GM18870 (cell line): ENCODE measurements around the gene AKAP6.

ENCODE experiments used
- ATAC-seq: cut with Tn5 transposase; IDR thresholded peaks from one replicate; pipeline ENCODE4 v1.9.1; 2021; ENCODE audit warnings: moderate library complexity; ENCODE audit not compliant: unreplicated experiment

AKAP6 gene

DNA sequence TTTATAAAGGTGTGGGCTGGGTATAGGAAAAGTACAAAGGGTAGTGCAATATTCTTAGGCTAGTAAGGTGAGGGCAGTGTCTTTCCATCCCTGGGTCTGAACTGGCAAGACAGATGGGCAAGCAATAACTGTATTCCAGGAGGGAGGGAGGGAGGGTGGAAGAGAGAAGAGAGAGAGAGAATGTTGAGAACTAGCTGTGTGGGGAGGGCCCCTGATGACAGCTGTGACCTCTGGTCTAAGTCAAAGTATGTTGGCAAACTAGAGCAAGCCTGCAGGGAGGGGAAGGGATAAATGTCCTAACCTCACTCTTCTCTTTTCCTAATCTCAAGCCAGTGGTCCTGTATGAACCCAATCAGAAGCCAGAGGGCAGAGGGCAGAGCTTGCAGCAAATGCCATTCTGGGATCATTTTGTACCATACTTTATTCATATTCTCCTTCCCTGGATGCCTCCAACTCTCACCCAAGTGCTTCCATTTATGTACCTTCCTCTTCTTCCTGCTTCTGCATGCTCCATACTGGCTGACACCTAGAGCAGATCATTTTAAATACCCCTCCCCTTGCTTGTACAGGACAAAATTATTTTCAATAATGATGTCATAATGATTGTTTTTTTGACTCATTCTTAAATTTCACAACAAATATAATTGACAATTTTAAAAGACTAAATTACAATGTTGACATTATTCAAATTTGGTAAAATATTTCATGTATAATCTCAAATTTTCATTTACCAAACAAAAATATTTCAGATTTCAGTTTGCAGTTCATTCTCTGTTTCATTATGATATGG, 75.9 kb downstream of the AKAP6 start:
- no peak for ATAC-seq

- ATAC-seq: no peak
These were observed 76.8 kb downstream of the AKAP6 start for GRCh38 chr14:32405856-32406255.

DNA sequence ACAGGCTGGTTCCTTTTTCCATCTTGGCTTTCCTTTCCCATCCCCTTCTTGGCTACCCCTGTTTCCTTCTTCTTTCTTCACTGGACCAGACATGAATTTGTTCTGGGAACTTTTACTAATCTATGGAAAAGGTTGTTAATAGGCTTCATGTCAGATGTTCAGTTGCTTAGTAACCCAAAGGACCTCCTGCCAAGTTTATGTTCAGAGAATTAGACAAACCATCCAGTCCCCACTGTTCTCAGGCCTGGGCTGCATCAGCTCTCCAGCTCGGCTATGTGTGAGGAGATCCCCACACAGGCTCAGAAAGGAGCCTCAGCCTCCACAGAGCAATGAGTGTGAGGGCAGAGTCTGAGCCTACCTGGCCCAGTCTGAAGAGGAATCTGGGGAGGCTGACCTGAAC, 78.0 kb downstream of the AKAP6 start:
- ATAC-seq: no peak

DNA sequence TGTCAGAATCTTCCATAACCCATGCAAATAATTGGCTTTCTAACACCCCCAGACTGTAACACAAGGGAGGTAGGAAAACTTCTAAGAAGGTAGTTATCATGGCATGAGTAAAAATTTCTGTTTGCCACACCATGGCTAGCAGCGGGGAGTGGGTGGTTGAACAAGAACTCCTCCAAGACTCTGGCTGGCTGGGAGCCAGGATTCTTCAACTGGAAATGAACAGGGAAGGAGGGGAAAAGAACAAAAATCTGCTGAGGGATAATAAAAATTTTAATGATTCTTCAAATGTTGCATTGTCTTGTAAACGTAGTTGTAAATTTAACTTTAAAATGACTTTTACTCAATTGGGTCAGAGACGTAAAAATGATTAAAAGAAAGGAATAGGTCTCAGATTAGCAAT, 78.9 kb downstream of the AKAP6 start:
- no peak for ATAC-seq

GRCh38 chr14:32412103-32412502, 83.0 kb downstream of the AKAP6 start:
- ATAC-seq: no peak

DNA sequence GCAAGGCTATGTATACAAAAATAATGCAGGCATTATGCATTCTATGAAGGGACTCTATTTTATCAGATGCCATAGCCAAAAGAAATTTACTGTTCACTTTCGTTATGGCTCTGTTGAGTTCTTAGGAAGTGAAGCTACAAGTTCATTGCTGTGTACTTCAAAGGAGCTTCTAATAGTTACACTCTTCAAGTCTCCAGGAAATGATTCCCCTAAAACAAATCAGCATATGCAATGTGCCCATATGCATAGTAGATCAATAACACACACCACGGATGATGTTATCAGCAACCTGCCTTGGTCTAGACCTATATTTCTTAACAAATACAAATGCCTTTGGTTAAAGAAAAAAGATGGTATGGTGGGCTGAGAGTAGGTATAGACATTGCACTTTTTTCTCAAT, 83.4 kb downstream of the AKAP6 start:
- ATAC-seq: no peak

DNA sequence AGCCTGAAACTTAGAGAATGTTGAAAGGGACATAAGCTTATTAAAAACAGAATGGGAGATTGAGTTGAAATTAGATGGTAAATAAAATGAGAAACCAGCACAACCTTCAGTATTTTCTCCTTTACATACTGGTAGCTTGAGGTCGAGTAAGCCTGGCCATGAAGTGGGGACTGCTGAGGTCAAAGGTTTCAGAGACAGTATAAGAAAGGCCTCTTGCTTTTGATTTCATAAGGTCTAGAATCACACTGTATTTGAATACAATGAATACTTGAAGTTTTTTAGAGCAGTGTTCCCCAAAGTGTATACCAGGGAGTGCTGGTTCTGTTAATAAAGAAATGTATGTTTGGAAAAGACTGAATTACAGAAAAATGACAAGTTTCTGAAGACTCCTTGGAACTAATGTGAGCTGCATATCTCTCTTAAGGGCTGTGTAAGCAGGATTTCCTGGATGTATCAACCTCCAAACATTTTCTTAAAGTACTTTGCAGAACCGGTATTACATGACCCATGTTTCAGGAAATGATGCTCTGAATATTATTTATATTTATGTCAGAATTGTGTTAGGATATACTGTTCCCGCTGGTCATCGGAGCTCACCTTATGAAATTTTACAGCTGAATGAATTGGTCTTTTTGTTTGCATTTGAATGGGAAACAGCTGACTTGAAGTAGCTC, 85.0 kb downstream of the AKAP6 start:
- ATAC-seq: no peak

GRCh38 chr14:32414808-32415255, 85.7 kb downstream of the AKAP6 start:
- ATAC-seq: no peak

DNA sequence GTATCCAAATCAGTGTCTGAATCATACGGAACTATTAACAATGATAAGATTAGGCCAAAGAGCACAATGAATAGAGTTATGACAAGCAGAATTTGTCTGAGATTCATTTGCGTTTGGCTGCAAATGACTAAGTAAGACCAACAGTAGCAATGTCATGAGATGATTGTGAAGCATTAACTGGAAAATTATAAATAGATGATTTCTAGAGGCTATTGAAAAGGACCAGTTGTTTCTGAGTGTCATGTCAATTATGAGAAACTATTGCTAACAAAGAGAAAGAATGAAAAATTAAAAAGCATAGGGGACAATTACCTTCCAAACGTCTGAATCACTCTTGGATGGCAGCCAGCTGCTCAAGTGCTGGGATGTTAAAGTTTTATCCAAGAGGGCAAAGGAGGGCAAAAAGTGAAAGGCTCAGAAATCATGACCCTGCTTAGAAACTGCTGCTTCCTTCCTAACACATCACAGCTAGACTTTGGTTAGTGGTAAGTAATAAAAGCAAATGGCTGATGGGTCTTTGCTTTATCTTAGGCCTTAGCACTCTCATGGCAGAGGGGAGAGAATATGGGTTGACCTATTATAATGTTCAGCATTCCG, 89.0 kb downstream of the AKAP6 start:
- no peak for ATAC-seq

DNA sequence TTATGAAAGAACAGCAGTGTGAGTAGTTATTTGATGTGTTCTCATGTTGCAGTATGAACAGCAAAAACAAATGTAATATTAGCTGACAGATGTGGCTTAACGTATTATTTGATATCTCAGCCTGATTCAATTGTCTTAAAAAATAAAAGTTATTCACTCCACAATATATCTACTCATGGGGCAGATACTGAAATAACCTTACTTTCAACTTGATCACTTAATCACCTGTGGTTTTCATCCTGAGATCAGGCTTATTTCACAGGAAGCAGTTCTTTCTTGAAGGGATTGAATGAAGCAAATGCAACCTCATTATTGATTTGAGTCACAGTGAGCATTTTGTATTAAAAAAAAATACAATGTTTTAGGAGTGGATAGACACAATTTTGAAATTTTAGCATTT, 90.3 kb downstream of the AKAP6 start:
- ATAC-seq: no peak

GRCh38 chr14:32421781-32422180, 92.7 kb downstream of the AKAP6 start:
- ATAC-seq: no peak

- ATAC-seq: no peak
These were observed 93.3 kb downstream of the AKAP6 start for GRCh38 chr14:32422440-32422839.

DNA sequence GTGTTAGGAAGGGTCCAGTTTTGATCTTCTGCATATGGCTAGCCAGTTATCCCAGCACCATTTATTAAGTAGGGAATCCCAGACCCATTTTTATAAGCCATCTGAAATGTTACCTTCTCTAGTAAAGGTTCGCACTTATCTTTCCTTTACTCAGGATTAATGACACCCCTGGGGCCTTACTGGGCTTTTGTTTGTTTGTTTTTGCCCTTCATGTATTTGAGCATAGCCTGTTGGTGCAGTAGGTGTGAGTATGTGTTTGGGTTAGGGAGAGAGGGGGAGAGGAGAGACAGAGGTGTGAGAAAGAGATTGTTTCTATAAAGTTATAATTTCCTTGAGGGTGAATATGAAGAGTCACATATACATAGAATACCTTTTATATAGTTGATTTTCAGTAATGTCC, 96.9 kb downstream of the AKAP6 start:
- no peak for ATAC-seq

GRCh38 chr14:32426586-32427388, 97.7 kb downstream of the AKAP6 start:
- ATAC-seq: no peak

DNA sequence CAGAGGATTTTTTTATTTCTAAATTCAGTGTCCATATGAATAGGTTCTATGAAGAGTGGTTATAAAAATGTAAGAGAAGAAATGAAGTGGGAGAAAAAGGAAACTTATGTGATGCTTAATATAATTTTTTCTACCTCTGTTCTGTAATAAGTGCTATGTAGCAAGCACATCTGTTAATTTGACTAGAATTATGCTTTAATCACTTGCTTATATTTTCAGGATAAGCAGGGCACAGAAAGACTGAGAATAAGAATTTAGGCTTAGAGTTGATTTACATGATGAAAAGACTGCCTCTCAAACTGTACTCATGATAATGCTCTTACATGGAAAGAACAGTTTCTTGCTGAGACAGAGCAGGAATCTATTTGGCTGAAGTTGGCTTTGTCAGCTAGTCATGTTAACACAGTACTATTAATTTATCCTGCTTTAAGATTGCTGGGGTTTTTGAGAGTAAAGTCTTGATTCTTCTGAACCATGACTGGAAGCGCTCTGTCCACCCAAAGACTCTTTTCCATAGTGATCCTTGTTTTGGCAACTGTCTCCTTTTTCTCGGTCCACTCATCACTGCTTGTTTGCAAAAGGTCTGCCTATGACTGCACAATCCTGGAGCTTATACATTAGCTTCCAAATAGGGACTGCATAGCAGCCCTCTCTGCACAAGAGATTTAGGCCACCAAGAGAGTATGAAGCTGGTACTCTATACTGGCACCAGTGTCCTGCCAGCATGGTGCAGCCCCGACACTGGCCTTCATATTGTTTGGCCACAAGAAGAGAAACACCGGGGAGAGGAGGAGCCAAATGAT, 98.8 kb downstream of the AKAP6 start:
- ATAC-seq: no peak

DNA sequence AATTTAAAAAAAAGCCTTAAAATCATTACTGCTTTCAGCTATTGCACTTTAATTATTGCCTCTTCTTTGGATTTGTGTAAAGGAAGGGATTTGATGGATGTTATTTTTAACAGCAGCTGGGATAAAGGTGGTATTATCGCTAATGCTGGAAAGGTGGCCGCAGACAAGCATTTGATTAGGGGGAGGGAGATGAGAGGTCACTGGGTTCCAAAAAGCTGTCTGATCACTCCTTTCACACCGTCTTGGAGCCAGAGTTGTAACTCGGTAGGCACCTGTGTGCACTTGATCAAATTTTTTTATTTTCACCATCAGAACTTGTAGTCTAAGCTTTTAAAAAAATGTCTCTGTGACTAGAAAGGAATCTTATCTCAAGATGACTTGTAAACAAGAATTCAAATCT, 99.8 kb downstream of the AKAP6 start:
- no peak for ATAC-seq

- no peak for ATAC-seq
These were observed 101.2 kb downstream of the AKAP6 start for GRCh38 chr14:32430326-32430725.

DNA sequence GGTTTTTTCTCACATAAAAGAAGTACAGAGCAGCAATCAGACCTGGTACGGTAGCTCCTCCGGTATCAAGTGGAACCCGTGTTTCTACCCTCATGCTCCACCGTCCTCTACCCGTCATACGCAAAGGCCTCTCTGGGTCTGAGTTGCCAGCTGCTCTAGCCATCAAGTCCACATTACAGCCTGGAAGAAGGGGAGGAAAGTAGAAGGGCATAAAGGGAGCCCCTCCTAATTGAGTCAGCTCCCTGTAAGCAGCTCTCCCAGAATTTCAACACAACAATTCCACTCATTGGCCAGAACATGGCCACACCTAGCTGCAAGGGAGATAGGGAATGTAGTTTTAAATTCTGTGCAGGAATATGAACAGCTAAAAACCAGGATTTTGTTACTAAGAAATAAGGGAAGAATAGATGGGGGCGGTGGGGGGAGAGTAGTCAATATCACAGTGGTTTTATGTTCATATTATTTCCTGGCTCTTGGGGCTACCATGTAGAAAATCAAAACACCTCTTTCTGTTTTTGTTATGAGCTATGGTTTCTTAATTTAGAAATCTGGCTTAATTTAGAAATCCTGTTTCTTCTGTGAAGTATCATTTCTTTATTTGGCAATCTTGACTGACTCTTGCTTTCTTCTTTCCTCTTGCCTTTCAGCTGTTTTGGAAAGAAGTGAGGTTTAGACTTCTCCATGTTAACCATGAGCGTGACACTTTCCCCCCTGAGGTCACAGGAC, 103.9 kb downstream of the AKAP6 start:
- ATAC-seq: no peak

GRCh38 chr14:32434180-32434579, 105.1 kb downstream of the AKAP6 start:
- ATAC-seq: no peak

DNA sequence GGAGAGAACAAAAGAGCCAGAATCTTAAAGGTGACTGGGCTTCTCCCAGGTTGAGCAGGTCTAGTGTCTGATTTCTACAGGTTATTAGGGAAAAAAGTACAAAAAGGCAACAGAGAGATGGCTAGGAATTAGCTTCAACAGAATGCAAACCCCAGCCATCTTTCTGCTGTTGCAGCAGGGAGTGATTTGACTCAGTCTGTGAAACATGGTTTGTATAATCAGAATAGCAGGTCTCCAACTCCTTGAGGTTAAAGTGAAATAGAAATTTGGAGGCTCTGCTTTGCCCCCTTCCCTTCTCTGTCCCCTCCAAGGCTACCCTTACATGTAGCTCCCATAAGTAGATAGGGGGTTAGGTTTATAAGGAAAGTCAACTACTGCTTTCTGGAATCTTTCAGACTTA, 105.8 kb downstream of the AKAP6 start:
- ATAC-seq: no peak
